GM21423 (cell line): ENCODE data around the gene PCDHA12.
"Not testable (repeated sequence)": the region's sequence is repeated elsewhere in the genome, so short reads cannot be mapped to it uniquely, and the experiment has no call there.

ENCODE experiments used
- ATAC-seq: cut with Tn5 transposase; IDR thresholded peaks from one replicate; pipeline ENCODE4 v1.9.1; 2021; ENCODE audit warnings: mild to moderate bottlenecking, moderate library complexity; ENCODE audit not compliant: unreplicated experiment

PCDHA12 gene, protein sequence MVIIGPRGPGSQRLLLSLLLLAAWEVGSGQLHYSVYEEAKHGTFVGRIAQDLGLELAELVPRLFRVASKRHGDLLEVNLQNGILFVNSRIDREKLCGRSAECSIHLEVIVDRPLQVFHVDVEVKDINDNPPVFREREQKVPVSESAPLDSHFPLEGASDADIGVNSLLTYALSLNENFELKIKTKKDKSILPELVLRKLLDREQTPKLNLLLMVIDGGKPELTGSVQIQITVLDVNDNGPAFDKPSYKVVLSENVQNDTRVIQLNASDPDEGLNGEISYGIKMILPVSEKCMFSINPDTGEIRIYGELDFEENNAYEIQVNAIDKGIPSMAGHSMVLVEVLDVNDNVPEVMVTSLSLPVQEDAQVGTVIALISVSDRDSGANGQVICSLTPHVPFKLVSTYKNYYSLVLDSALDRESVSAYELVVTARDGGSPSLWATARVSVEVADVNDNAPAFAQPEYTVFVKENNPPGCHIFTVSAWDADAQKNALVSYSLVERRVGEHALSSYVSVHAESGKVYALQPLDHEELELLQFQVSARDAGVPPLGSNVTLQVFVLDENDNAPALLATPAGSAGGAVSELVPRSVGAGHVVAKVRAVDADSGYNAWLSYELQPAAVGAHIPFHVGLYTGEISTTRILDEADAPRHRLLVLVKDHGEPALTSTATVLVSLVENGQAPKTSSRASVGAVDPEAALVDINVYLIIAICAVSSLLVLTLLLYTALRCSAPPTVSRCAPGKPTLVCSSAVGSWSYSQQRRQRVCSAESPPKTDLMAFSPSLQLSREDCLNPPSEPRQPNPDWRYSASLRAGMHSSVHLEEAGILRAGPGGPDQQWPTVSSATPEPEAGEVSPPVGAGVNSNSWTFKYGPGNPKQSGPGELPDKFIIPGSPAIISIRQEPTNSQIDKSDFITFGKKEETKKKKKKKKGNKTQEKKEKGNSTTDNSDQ

DNA sequence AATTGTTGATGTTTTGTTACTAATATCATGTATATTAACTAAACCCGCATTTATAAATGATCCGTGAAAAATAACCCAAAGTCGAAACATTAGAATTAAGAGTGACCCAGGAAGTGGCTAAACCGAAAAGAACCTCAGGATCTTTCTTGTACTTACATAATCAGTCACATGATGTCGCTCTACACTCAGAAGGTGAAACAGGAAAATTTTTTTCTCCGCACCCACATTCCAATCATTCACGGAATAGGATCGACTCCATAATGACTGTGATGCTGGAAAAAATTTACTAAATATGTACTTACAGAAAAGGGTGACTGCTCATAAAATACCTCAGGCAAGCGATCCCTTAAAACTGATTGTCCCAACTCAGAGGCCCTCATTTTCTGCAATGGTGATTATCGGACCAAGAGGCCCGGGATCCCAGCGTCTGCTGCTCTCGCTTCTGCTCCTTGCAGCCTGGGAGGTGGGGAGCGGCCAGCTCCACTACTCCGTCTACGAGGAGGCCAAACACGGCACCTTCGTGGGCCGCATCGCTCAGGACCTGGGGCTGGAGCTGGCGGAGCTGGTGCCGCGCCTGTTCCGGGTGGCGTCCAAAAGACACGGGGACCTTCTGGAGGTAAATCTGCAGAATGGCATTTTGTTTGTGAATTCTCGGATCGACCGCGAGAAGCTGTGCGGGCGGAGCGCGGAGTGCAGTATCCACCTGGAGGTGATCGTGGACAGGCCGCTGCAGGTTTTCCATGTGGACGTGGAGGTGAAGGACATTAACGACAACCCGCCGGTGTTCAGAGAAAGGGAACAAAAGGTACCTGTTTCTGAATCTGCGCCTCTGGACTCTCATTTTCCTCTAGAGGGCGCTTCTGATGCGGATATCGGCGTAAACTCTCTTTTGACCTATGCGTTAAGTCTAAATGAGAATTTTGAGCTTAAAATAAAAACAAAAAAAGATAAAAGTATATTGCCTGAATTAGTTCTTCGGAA, at the start of gene PCDHA12:
PCDHA12 (plus strand) TSS at position 224 of the 981 bp plus-strand sequence; CDS start at position 389, 165 bp downstream.
- ATAC-seq: no peak

DNA sequence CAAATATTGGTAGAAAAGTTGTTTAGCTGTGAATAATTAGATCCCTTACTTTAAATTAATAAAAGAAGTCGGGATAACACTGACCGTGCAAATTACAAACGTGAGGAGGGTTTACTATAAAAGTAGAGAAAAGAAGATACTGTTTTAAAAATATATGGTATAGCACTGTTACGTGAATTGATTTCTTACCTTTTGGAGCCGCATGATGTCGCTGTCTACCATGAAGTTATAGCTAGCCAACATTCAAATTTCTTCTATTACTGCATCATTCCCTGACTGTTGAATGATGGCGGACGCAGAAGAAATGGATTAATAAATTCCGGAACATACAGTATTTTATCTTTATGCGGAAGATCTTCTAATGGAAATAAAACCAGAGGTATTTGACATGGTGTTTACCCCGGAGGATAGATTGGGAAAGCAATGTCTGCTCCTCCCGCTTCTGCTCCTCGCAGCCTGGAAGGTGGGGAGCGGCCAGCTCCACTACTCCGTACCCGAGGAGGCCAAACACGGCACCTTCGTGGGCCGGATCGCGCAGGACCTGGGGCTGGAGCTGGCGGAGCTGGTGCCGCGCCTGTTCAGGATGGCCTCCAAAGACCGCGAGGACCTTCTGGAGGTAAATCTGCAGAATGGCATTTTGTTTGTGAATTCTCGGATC, 47.3 kb upstream of the PCDHA12 start, which contains the start of gene PCDHA6:
PCDHA6 (plus strand) TSS at position 257 of the 658 bp plus-strand sequence; CDS start at position 389, 132 bp downstream.
- ATAC-seq: no peak

DNA sequence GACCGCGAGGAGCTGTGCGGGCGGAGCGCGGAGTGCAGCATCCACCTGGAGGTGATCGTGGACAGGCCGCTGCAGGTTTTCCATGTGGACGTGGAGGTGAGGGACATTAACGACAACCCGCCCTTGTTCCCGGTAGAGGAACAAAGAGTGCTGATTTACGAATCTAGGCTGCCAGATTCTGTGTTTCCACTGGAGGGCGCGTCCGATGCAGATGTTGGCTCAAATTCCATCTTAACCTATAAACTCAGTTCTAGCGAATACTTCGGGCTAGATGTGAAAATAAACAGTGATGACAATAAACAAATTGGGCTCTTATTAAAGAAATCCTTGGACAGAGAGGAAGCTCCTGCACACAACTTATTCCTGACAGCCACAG, 46.8 kb upstream of the PCDHA12 start:
- ATAC-seq: no peak

DNA sequence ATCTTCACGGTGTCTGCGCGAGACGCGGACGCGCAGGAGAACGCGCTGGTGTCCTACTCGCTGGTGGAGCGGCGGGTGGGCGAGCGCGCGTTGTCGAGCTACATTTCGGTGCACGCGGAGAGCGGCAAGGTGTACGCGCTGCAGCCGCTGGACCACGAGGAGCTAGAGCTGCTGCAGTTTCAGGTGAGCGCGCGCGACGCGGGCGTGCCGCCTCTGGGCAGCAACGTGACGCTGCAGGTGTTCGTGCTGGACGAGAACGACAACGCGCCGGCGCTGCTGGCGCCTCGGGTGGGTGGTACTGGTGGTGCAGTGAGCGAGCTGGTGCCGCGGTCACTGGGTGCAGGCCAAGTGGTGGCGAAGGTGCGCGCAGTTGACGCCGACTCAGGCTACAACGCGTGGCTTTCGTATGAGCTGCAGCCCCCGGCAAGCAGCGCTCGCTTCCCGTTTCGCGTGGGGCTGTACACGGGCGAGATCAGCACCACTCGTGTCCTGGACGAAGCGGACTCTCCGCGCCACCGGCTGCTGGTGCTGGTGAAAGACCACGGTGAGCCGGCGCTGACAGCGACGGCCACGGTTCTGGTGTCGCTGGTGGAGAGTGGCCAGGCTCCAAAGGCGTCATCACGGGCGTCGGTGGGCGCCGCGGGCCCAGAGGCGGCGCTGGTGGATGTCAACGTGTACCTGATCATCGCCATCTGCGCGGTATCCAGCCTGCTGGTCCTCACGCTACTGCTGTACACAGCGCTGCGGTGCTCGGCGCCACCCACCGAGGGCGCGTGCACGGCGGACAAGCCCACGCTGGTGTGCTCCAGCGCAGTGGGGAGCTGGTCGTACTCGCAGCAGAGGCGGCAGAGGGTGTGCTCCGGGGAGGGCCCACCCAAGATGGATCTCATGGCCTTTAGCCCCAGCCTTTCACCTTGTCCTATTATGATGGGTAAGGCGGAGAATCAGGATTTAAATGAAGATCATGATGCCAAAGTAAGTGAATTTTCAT, 45.3 kb upstream of the PCDHA12 start:
- ATAC-seq: not testable (repeated sequence)

DNA sequence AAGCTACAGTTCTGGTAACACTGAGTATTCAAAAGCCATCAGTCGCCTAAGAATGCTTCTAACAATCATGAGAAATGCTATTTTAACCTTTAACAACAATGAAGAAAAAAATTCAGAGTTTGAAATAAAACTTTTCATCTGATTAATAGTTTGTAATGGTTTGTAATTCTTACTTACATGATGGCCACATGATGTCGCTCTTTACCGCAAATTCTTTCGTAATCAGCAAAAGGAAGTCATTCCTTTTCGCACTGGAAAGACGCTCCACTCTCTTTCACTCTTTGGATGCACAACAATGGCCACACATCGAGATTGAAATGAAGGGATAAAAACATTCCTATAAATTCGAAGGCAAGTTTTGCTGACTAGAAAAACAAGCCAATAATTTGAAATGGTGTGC, 41.1 kb upstream of the PCDHA12 start, which contains the start of gene PCDHA7:
PCDHA7 (plus strand) TSS at position 277 of the 400 bp plus-strand sequence; CDS start at position 392, 115 bp downstream.
- no peak for ATAC-seq

DNA sequence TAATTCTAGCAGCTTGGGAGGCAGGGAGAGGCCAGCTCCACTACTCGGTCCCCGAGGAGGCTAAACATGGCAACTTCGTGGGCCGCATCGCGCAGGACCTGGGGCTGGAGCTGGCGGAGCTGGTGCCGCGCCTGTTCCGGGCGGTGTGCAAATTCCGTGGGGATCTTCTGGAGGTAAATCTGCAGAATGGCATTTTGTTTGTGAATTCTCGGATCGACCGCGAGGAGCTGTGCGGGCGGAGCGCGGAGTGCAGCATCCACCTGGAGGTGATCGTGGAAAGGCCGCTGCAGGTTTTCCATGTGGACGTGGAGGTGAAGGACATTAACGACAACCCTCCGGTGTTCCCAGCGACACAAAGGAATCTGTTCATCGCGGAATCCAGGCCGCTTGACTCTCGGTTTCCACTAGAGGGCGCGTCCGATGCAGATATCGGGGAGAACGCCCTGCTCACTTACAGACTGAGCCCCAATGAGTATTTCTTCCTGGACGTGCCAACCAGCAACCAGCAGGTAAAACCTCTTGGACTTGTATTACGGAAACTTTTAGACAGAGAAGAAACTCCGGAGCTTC, 40.6 kb upstream of the PCDHA12 start:
- ATAC-seq: not testable (repeated sequence)

DNA sequence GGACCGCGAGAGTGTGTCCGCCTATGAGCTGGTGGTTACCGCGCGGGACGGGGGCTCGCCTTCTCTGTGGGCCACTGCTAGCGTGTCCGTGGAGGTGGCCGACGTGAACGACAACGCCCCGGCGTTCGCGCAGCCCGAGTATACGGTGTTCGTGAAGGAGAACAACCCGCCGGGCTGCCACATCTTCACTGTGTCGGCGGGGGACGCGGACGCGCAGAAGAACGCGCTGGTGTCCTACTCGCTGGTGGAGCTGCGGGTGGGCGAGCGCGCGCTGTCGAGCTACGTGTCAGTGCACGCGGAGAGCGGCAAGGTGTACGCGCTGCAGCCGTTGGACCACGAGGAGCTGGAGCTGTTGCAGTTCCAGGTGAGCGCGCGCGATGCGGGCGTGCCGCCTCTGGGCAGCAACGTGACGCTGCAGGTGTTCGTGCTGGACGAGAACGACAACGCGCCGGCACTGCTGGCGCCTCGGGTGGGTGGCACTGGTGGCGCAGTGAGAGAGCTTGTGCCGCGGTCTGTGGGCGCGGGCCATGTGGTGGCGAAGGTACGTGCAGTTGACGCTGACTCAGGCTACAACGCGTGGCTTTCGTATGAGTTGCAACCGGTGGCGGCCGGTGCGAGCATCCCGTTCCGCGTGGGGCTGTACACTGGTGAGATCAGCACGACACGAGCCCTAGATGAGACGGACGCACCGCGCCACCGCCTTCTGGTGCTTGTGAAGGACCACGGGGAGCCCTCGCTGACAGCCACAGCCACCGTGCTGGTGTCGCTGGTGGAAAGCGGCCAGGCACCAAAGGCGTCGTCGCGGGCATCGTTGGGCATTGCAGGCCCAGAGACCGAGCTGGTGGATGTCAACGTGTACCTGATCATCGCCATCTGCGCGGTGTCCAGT, 39.2 kb upstream of the PCDHA12 start:
- ATAC-seq: no peak

DNA sequence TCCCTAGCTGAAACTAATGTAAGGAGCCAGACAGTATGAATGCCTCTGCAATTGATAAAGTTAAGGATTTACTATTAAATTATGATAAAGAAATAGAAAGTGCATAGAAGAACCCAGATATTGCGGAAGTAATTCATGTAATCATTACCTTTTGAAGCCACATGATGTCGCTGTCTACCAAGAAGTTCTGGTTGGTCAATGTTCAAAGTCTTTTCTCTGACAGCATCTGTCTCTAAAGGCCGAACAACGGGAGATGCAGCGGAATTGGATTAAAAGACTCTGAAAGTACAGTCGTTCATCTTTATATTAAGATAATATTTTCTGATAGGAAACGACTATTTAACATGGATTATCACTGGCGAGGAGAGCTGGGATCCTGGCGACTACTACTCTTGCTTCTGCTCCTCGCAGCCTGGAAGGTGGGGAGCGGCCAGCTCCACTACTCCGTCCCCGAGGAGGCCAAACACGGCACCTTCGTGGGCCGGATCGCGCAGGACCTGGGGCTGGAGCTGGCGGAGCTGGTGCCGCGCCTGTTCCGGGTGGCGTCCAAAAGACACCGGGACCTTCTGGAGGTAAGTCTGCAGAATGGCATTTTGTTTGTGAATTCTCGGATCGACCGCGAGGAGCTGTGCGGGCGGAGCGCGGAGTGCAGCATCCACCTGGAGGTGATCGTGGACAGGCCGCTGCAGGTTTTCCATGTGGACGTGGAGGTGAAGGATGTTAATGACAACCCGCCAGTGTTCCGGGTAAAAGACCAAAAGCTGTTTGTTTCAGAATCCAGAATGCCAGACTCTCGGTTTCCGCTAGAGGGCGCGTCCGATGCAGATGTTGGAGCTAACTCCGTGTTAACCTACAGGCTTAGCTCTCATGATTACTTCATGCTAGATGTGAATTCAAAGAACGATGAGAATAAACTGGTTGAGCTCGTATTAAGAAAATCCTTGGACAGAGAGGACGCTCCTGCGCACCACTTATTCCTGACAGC, 33.8 kb upstream of the PCDHA12 start, which contains the start of gene PCDHA8:
PCDHA8 (plus strand) TSS at position 210 of the 985 bp plus-strand sequence; CDS start at position 345, 135 bp downstream.
- ATAC-seq: no peak

DNA sequence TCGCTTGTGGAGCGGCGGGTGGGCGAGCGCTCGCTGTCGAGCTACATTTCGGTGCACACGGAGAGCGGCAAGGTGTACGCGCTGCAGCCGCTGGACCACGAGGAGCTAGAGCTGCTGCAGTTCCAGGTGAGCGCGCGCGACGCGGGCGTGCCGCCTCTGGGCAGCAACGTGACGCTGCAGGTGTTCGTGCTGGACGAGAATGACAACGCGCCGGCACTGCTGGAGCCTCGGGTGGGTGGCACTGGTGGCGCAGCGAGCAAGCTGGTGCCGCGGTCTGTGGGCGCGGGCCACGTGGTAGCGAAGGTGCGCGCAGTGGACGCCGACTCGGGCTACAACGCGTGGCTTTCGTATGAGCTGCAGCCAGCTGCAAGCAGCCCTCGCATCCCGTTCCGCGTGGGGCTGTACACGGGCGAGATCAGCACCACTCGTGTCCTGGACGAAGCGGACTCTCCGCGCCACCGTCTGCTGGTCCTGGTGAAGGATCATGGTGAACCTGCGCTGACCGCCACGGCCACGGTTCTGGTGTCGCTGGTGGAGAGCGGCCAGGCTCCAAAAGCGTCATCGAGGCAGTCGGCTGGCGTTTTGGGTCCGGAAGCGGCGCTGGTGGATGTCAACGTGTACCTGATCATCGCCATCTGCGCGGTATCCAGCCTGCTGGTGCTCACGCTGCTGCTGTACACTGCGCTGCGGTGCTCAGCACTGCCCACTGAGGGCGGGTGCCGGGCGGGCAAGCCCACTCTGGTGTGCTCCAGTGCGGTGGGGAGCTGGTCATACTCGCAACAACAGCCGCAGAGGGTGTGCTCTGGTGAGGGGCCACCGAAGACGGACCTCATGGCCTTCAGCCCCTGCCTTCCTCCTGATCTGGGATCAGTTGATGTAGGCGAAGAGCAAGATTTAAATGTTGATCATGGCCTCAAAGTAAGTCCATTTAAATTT, 32.0 kb upstream of the PCDHA12 start:
- ATAC-seq: no peak

DNA sequence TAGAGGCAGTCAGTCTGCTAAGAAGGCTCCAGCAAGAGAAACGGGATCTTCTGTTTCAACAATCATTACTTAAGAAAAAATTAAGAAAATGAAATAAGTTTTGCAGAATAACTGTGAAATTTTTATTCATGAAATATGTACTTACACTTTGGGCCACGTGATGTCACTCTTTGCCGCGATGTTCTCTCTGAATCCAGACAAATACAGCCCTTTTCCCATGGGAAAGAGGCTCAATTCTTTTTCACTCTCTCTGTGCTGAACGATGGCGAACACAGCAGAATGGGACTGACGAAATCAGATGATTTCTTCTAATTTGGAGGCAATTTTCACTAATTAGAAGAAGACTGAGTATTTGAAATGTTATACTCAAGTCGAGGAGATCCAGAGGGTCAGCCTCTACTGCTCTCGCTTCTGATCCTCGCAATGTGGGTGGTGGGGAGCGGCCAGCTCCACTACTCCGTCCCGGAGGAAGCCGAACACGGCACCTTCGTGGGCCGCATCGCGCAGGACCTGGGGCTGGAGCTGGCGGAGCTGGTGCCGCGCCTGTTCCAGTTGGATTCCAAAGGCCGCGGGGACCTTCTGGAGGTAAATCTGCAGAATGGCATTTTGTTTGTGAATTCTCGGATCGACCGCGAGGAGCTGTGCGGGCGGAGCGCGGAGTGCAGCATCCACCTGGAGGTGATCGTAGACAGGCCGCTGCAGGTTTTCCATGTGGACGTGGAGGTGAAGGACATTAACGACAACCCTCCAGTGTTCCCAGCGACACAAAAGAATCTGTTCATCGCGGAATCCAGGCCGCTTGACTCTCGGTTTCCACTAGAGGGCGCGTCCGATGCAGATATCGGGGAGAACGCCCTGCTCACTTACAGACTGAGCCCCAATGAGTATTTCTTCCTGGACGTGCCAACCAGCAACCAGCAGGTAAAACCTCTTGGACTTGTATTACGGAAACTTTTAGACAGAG, 26.7 kb upstream of the PCDHA12 start, which contains the start of gene PCDHA9:
PCDHA9 (plus strand) TSS at position 244 of the 964 bp plus-strand sequence; CDS start at position 358, 114 bp downstream.
- ATAC-seq: not testable (repeated sequence)

DNA sequence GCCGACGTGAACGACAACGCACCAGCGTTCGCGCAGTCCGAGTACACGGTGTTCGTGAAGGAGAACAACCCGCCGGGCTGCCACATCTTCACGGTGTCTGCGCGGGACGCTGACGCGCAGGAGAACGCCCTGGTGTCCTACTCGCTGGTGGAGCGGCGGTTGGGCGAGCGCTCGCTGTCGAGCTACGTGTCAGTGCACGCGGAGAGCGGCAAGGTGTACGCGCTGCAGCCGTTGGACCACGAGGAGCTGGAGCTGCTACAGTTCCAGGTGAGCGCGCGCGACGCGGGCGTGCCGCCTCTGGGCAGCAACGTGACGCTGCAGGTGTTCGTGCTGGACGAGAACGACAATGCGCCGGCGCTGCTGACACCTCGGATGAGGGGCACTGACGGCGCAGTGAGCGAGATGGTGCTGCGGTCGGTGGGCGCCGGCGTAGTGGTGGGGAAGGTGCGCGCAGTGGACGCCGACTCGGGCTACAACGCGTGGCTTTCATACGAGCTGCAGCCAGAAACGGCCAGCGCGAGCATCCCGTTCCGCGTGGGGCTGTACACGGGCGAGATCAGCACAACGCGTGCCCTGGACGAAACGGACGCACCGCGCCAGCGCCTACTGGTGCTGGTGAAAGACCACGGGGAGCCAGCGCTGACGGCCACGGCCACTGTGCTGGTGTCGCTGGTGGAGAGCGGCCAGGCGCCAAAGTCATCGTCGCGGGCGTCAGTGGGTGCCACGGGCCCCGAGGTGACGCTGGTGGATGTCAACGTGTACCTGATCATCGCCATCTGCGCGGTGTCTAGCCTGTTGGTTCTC, 25.1 kb upstream of the PCDHA12 start:
- not testable (repeated sequence) for ATAC-seq
